ENCODE measurements around the gene CERS2. TPM values are rescaled to one million over a fixed set of nuclear protein-coding genes. Genes with fewer than 3 reads are reported as not detected.

Gene CERS2, protein sequence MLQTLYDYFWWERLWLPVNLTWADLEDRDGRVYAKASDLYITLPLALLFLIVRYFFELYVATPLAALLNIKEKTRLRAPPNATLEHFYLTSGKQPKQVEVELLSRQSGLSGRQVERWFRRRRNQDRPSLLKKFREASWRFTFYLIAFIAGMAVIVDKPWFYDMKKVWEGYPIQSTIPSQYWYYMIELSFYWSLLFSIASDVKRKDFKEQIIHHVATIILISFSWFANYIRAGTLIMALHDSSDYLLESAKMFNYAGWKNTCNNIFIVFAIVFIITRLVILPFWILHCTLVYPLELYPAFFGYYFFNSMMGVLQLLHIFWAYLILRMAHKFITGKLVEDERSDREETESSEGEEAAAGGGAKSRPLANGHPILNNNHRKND
- total RNA-seq, result 100 to 1,000 TPM in 3 of 6 donors, 10 to 100 TPM in 3; 75.0 to 155 (median 94.6) TPM
- 100 to 1,000 TPM; 112 to 122 TPM for polyA plus RNA-seq

DNA sequence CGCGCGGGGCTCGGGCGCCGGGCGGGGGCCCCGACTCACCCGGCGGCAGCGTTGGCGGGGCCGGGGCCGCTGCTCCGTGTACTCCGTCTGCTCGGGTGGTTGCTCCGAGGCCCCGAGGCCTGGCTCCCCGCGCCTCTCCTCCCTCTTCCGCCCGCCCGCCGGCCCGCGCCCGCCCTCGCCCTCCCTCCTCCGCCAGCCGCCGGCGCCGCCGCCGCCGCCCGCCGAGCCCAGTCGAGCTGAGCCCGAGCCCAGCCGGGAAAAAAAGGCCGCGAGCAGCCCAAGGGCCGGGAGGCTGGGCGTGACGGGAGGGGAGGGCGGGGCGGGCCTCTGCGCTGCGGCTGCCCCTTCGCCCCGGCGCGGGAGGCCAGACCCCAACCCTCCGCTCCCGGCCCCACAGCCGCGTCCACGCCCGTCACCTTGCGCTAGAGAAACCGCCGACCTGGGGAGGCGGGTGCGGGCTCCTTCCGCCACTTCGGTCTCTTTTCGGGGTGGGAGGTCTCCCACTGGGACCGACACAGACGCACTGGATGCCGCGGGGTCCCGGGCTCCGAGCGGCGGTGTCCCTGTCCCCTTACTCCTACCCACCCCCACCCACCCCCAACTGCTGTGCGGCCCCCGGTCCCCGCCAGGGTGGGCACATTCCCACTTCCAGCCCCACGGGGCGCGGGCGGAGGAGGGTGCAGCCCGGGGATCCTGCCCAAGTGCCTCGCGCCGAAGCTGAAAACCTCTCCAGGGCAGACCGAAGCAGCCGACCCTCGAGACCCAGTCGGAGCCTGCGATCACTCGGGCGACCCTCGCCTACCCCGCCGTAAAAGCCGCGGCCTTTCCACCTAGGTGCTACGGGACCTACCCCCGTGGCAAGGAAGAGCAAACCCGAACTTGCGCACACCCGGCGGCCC, at the start of gene CERS2:
Gene CERS2, minus strand, starts transcription at position 256 of the 899 bp plus-strand sequence. CDS start 5,745 bp downstream, outside the sequence.
- WGBS, 2 donors, result 5 to 16% methylated on average over 45 to 106 of the region's 106 CpGs
- peak; percentile 54 to 78 (median 71) for ATAC-seq

GRCh38 chr1:151013518-151013917, 38.9 kb upstream of the CERS2 start:
- DNase-seq (peak in 2 of 6 donors; percentile 47 to 56), FAIRE-seq (no peak), ATAC-seq (peak; percentile 58 to 78 (median 72))
- TF ChIP-seq CTCF (IDR thresholded peaks at IDR 0.05), result no peak
- H3K9me3 ChIP-seq, result no peaks in the 10 kb centered on the region
- intact Hi-C loops (cut with DNase I), result no loop called here
- no peaks in the 10 kb centered on the region for H3K36me3 ChIP-seq
- H3K4me3 ChIP-seq, result no peak overlapping the region
- no peaks in the 10 kb centered on the region for H3K27me3 ChIP-seq
- H3K4me1 ChIP-seq, result peaks cover 0 to 21% (median 10%) of the 10 kb centered on the region in 3 donors
- H3K27ac ChIP-seq, result peak overlapping the region in 1 of 4 donors; percentile 28
- WGBS, 2 donors, result 39 to 46% methylated on average over 2 of the region's 2 CpGs

More for the DNA sequence above, at the start of gene CERS2:
- intact Hi-C loops (cut with DNase I), result no loop called here
- H3K4me3 ChIP-seq, result peak within 1 kb of the TSS; percentile 72 to 86 (median 76)
- H3K27ac ChIP-seq, result peak within 1 kb of the TSS; percentile 82 to 91 (median 89)
- no peak for TF ChIP-seq CTCF (IDR thresholded peaks at IDR 0.05)
- peaks cover 19 to 43% (median 23%) of the 10 kb centered on the region in 3 donors for H3K4me1 ChIP-seq
- H3K36me3 ChIP-seq, result no peaks in the 10 kb centered on the region
- FAIRE-seq, result no peak
- no peaks in the 10 kb centered on the region for H3K9me3 ChIP-seq
- H3K27me3 ChIP-seq, result no peaks in the 10 kb centered on the region
- DNase-seq, result peak; percentile 83 to 95 (median 88)

- Histone ChIP-seq H3K27ac (peak overlapping the region in 1 of 4 donors; percentile 28), H3K36me3 (no peaks in the 10 kb centered on the region), H3K4me3 (no peak overlapping the region), H3K27me3 (no peaks in the 10 kb centered on the region), H3K9me3 (no peaks in the 10 kb centered on the region), H3K4me1 (peaks cover 0 to 22% (median 10%) of the 10 kb centered on the region in 3 donors)
- ATAC-seq (no peak), FAIRE-seq (no peak), DNase-seq (no peak)
- intact Hi-C loops (cut with DNase I), result no loop called here
- TF ChIP-seq CTCF (IDR thresholded peaks at IDR 0.05), result no peak
- WGBS, 2 donors, result 79 to 83% methylated on average over 14 of the region's 14 CpGs
Observed at GRCh38 chr1:151012684-151013471, 38.2 kb upstream of the CERS2 start.

DNA sequence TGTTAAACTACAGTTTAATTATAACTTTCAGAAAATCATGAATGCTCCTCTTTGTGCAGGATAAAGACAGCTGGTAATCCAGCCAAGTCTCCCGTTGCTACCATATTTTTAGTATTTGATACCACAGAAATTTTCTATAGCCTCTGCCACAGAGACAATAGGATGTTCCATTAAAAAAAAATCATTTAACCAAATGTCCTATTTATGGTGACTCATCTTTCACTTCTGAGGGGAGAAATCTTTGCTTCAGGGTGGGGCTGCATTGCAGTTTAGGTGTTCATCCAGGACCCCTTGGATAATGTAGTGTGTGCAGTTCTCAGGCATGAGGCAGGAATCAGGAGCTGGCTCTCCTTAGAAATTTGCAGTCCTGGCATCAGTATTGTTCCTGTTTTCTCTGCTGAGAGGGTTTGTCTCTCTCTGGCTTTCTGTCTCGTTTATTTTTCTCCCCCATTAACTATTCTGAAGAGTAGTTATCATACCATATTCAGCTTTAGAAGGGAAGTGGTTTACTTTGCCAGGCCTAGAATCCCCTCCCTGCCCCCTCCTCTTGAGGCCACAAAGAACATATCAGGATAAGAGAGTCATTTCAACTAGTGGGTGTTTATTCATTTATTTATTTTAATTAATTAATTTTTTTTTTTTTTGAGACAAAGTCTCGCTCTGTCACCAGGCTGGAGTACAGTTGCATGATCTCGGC, 36.7 kb upstream of the CERS2 start:
- Histone ChIP-seq H3K4me1 (peaks cover 10 to 33% (median 21%) of the 10 kb centered on the region in 3 donors), H3K9me3 (no peaks in the 10 kb centered on the region), H3K4me3 (no peak overlapping the region), H3K36me3 (no peaks in the 10 kb centered on the region), H3K27ac (no peak overlapping the region), H3K27me3 (no peaks in the 10 kb centered on the region)
- intact Hi-C loops (cut with DNase I), result no loop called here
- ATAC-seq (no peak), FAIRE-seq (no peak), DNase-seq (no peak)
- TF ChIP-seq CTCF (IDR thresholded peaks at IDR 0.05), result no peak
- 59 to 60% methylated on average over 4 of the region's 4 CpGs for WGBS, 2 donors

Measured in pancreas (tissue), 10 donors.